HL-60 (cell line): ENCODE results near the gene UCP3.

Experiments
- DNase-seq, 2 experiments: peaks; one replicate each; pipeline ENCODE4 v3.0.0-alpha.2; 2010 to 2020; ENCODE audit warnings: low read depth in 1 of 2, low spot score in 1 of 2
- H3K27ac ChIP-seq: fragments of 250-450 bp; sonication (Bioruptor Pico); replicated peaks from 2 replicates; pipeline ENCODE4 v1.5.1; 2020; ENCODE audit warnings: mild to moderate bottlenecking, moderate library complexity
- H3K27me3 ChIP-seq: fragments of 250-450 bp; sonication (Bioruptor Pico); 2 replicates; pipeline ENCODE4 v1.5.1; 2021; ENCODE audit warnings: mild to moderate bottlenecking, moderate library complexity; ENCODE audit not compliant: insufficient read depth, poor library complexity, severe bottlenecking
- H3K4me3 ChIP-seq: replicated peaks from 2 replicates; pipeline ENCODE4 v1.5.1; 2011; ENCODE audit warnings: mild to moderate bottlenecking, control low read depth, low read length; ENCODE audit not compliant: insufficient read depth
- GABPA ChIP-seq: IDR thresholded peaks from 2 replicates; pipeline ENCODE4 v1.6.1; 2012; ENCODE audit warnings: low read depth
- POLR2AphosphoS5 ChIP-seq: IDR thresholded peaks from 2 replicates; pipeline ENCODE4 v1.6.1; 2012; ENCODE audit warnings: low read depth
- SPI1 ChIP-seq: IDR thresholded peaks from 2 replicates; pipeline ENCODE4 v1.6.1; 2012; ENCODE audit warnings: low read depth, mild to moderate bottlenecking, borderline replicate concordance
- TF ChIP-seq, protein P1 (sequence below): IDR thresholded peaks from 2 replicates; pipeline ENCODE4 v1.6.1; 2012; ENCODE audit warnings: low read depth; ENCODE audit not compliant: insufficient replicate concordance
- TF ChIP-seq, protein P2 (sequence below): IDR thresholded peaks from one replicate; pipeline ENCODE4 v1.5.1; 2011; ENCODE audit warnings: low read length, control low read depth, inconsistent platforms; ENCODE audit not compliant: insufficient read depth

UCP3 gene

DNA sequence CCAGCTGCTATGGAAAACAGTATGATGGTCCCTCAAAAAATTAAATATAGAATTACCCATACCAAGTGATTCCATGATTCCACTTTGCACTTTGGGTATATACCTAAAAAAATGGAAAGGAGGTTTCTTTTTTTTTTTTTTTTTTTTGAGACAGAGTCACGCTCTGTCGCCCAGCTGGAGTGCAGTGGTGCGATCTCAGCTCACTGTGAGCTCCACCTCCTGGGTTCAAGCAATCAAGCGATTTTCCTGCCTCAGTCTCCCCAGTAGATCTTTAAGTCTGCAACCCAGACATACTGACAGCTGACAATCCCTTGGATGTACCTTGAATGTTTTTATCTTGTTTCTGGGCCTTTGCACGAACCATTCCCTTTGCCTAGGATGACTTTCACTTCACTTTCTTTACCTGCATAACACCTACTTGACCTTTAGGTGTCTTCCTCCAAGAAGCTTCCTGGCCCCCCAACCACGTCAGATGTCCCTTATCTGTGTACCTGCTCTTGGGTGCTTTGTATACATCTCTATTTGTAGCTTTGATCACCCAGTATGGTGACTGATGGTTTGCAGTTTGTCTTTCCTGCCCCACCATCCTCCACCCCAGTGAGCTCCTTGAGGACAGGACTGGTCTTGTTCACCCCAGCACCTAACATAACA, 11.6 kb downstream of the UCP3 start:
- Histone ChIP-seq H3K27me3 (no peaks in the 10 kb centered on the region), H3K4me3 (no peak overlapping the region), H3K27ac (no peak overlapping the region)
- TF ChIP-seq SPI1 (no peak), GABPA (no peak), POLR2AphosphoS5 (no peak)
- TF ChIP-seq, protein P1, sequence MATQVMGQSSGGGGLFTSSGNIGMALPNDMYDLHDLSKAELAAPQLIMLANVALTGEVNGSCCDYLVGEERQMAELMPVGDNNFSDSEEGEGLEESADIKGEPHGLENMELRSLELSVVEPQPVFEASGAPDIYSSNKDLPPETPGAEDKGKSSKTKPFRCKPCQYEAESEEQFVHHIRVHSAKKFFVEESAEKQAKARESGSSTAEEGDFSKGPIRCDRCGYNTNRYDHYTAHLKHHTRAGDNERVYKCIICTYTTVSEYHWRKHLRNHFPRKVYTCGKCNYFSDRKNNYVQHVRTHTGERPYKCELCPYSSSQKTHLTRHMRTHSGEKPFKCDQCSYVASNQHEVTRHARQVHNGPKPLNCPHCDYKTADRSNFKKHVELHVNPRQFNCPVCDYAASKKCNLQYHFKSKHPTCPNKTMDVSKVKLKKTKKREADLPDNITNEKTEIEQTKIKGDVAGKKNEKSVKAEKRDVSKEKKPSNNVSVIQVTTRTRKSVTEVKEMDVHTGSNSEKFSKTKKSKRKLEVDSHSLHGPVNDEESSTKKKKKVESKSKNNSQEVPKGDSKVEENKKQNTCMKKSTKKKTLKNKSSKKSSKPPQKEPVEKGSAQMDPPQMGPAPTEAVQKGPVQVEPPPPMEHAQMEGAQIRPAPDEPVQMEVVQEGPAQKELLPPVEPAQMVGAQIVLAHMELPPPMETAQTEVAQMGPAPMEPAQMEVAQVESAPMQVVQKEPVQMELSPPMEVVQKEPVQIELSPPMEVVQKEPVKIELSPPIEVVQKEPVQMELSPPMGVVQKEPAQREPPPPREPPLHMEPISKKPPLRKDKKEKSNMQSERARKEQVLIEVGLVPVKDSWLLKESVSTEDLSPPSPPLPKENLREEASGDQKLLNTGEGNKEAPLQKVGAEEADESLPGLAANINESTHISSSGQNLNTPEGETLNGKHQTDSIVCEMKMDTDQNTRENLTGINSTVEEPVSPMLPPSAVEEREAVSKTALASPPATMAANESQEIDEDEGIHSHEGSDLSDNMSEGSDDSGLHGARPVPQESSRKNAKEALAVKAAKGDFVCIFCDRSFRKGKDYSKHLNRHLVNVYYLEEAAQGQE: no peak
- TF ChIP-seq, protein P2, sequence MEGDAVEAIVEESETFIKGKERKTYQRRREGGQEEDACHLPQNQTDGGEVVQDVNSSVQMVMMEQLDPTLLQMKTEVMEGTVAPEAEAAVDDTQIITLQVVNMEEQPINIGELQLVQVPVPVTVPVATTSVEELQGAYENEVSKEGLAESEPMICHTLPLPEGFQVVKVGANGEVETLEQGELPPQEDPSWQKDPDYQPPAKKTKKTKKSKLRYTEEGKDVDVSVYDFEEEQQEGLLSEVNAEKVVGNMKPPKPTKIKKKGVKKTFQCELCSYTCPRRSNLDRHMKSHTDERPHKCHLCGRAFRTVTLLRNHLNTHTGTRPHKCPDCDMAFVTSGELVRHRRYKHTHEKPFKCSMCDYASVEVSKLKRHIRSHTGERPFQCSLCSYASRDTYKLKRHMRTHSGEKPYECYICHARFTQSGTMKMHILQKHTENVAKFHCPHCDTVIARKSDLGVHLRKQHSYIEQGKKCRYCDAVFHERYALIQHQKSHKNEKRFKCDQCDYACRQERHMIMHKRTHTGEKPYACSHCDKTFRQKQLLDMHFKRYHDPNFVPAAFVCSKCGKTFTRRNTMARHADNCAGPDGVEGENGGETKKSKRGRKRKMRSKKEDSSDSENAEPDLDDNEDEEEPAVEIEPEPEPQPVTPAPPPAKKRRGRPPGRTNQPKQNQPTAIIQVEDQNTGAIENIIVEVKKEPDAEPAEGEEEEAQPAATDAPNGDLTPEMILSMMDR: no peak
- no peak for DNase-seq

- no peaks in the 10 kb centered on the region for H3K27me3 ChIP-seq
- TF ChIP-seq, protein P1: no peak
- TF ChIP-seq SPI1: no peak
- no peak for TF ChIP-seq GABPA
- no peak for TF ChIP-seq POLR2AphosphoS5
- TF ChIP-seq, protein P2: no peak
- no peak overlapping the region for H3K27ac ChIP-seq
- no peak for DNase-seq
- no peak overlapping the region for H3K4me3 ChIP-seq
Measured at GRCh38 chr11:73996161-73996747, 12.6 kb downstream of the UCP3 start.

- DNase-seq: no peak
- TF ChIP-seq, protein P1: no peak
- TF ChIP-seq, protein P2: no peak
- no peak for TF ChIP-seq GABPA
- TF ChIP-seq SPI1: no peak
- TF ChIP-seq POLR2AphosphoS5: no peak
- peak overlapping the region; percentile 77 for H3K27ac ChIP-seq
- no peaks in the 10 kb centered on the region for H3K27me3 ChIP-seq
- H3K4me3 ChIP-seq: no peak overlapping the region
Measured at GRCh38 chr11:73995731-73996130, 13.2 kb downstream of the UCP3 start.
